K562 (cell line): ENCODE results near the gene KCP. TPM values are rescaled to one million over a fixed set of nuclear protein-coding genes. Genes with fewer than 3 reads are reported as not detected.

Experiments used
- ATAC-seq: fragments of 200-7000 bp; cut with Tn5 transposase; 3 replicates; pipeline ENCODE4 v1.9.1; 2020; ENCODE audit warnings: moderate library complexity
- BruUV-seq: library from RNA; stranded (reverse); fragments of 400-500 nt; replicated peaks from 2 replicates; lab custom pipeline; 2021; lab: Mats Ljungman, UMichigan
- CTCF ChIA-PET: fragments of 300-600 bp; formaldehyde crosslinking; extraction: SDS; loops from one replicate; lab custom pipeline; 2021; ENCODE audit warnings: low intra/inter-chr PET ratio; lab: Yijun Ruan, JAX
- POLR2A ChIA-PET: fragments of 300-600, 350-650 bp; sonication (Branson Sonifier 250); formaldehyde crosslinking; extraction: SDS; loops from one replicate; lab custom pipeline; 2021; ENCODE audit warnings: antibody characterized with exemption, inconsistent platforms; lab: Yijun Ruan, JAX
- DNase-seq, 4 experiments: peaks; one replicate each; pipeline versions ENCODE4 v3.0.0 to v3.0.0-alpha.2; 2011 to 2018; ENCODE audit warnings: low spot score in 3 of 4, mixed read lengths in 3 of 4; ENCODE audit errors: extremely low read depth in 1 of 4
- FAIRE-seq: peaks from 2 replicates; lab custom pipeline; 2011; peaks lifted over from hg19 to GRCh38; lab: Jason Lieb, UNC
- H2AFZ ChIP-seq: 2 replicates; pipeline ENCODE4 v1.6.0; 2011; ENCODE audit warnings: low read depth, low read length, control low read depth, inconsistent platforms
- H3K27ac ChIP-seq: fragments of 200-600 bp; 3 replicates; pipeline ENCODE4 v1.8.0; 2011; ENCODE audit warnings: low read depth, mild to moderate bottlenecking, control low read depth, inconsistent platforms, low read length, moderate library complexity, mixed read lengths; ENCODE audit errors: extremely low read depth
- H3K27me3 ChIP-seq, 2 experiments: fragments of 300-600 bp in 1 of 2; 2 replicates in 1 of 2; 3 replicates in 1 of 2; pipeline versions ENCODE4 v1.6.0 to v1.8.0; 2011; ENCODE audit warnings: inconsistent platforms in 2 of 2, low read length in 2 of 2, mild to moderate bottlenecking in 1 of 2, mixed read lengths in 1 of 2, moderate library complexity in 1 of 2; ENCODE audit not compliant: control insufficient read depth in 2 of 2, insufficient read depth in 2 of 2
- H3K36me3 ChIP-seq: fragments of 300-600 bp; 3 replicates; pipeline ENCODE4 v1.8.0; 2011; ENCODE audit warnings: mild to moderate bottlenecking, low read length, inconsistent platforms; ENCODE audit not compliant: control insufficient read depth, insufficient read depth
- H3K4me1 ChIP-seq, 2 experiments: fragments of 200-600 bp in 1 of 2; replicated peaks in 1 of 2; 2 replicates in 1 of 2; 3 replicates in 1 of 2; pipeline versions ENCODE4 v1.5.1 to v1.8.0; 2011; ENCODE audit warnings: inconsistent platforms in 2 of 2, low read length in 2 of 2, mild to moderate bottlenecking in 1 of 2, mixed read lengths in 1 of 2, moderate library complexity in 1 of 2; ENCODE audit not compliant: control insufficient read depth in 2 of 2, insufficient read depth in 2 of 2
- H3K4me2 ChIP-seq: 2 replicates; pipeline ENCODE4 v1.6.1; 2011; ENCODE audit warnings: low read length, control low read depth, inconsistent platforms, mixed read lengths; ENCODE audit not compliant: insufficient read depth
- H3K4me3 ChIP-seq: fragments of 200-600 bp; sonication (generic), shearing (Covaris generic); 2 replicates; pipeline ENCODE4 v1.5.1; 2016; ENCODE audit warnings: control low read depth, inconsistent platforms
- H3K79me2 ChIP-seq: fragments of 200-600 bp; 3 replicates; pipeline ENCODE4 v1.8.0; 2011; ENCODE audit warnings: low read length, inconsistent platforms; ENCODE audit not compliant: control insufficient read depth, insufficient read depth
- H3K9ac ChIP-seq, 2 experiments: 2 replicates each; pipeline versions ENCODE4 v1.6.0 to v1.6.1; 2011; ENCODE audit warnings: low read depth in 2 of 2, low read length in 2 of 2, control low read depth in 1 of 2, inconsistent platforms in 1 of 2, mild to moderate bottlenecking in 1 of 2, mixed read lengths in 1 of 2; ENCODE audit not compliant: insufficient read depth in 1 of 2
- H3K9me1 ChIP-seq: one replicate; pipeline ENCODE4 v1.6.0; 2011; ENCODE audit warnings: inconsistent platforms, mild to moderate bottlenecking, low read length, moderate library complexity; ENCODE audit not compliant: control insufficient read depth, insufficient read depth
- H3K9me3 ChIP-seq: replicated peaks from 2 replicates; pipeline ENCODE4 v1.5.1; 2011; ENCODE audit warnings: low read depth, low read length, inconsistent platforms; ENCODE audit not compliant: control insufficient read depth, insufficient read depth
- H4K20me1 ChIP-seq: replicated peaks from 2 replicates; pipeline ENCODE4 v1.6.1; 2011; ENCODE audit warnings: low read length, inconsistent platforms, mixed read lengths; ENCODE audit not compliant: control insufficient read depth, insufficient read depth
- BCOR ChIP-seq: fragments of 450-650 bp; IDR thresholded peaks from 2 replicates; pipeline ENCODE4 v1.6.1; 2016
- GTF2F1 ChIP-seq: IDR thresholded peaks from 2 replicates; pipeline ENCODE4 v1.6.1; 2011; ENCODE audit warnings: low read depth, low read length, improper control_type of control experiment
- KLF6 ChIP-seq: fragments of 250-450 bp; sonication (Bioruptor Pico); IDR thresholded peaks from 2 replicates; pipeline ENCODE4 v1.4.0; 2020; ENCODE audit warnings: mild to moderate bottlenecking, moderate library complexity, borderline replicate concordance
- RBM34 ChIP-seq: fragments of 200-400 bp; formaldehyde crosslinking; IDR thresholded peaks from 2 replicates; pipeline ENCODE4 v1.6.1; 2018; ENCODE audit warnings: low read length, borderline replicate concordance; ENCODE audit not compliant: insufficient read depth
- ZNF282 ChIP-seq: sonication (generic); formaldehyde crosslinking; IDR thresholded peaks from 2 replicates; pipeline ENCODE4 v1.8.1; 2023; ENCODE audit warnings: missing genetic modification reagents
- WGBS: fragments of 100-300 bp; shearing (Covaris generic); methylation state at CpG from one replicate; pipeline ENCODE4 v1.1.6; 2016; ENCODE audit warnings: low coverage, mixed read lengths; ENCODE audit not compliant: insufficient coverage; ENCODE audit errors: missing lambda C conversion rate; 5-methylcytosine and 5-hydroxymethylcytosine counted together
- in situ Hi-C: fragments of 300-500 bp; cut with MboI; formaldehyde crosslinking; loops from 4 replicates; pipeline ENCODE4 v1.15.0; 2018; ENCODE audit warnings: inconsistent platforms, mixed read lengths
- intact Hi-C: fragments of 100-400 bp; cut with micrococcal nuclease; formaldehyde crosslinking; loops from 2 replicates; pipeline ENCODE4 v1.14.2; 2022
- polyA plus RNA-seq, 8 experiments: library from polyadenylated mRNA; depleted of rRNA in 4 of 8; stranded (reverse) in 5 of 8; unstranded in 3 of 8; fragments of >200 nt; fragmentation: Nextera tagmentation in 2 of 8; fragmentation: Illumina TruSeq in 1 of 8; extraction: Ambion mirVana in 2 of 8; extraction: Trizol in 1 of 8; gene quantifications; 2 replicates each; pipeline versions ENCODE4 v1.2.1 to v1.2.3, GENCODE V29; 2011 to 2014; ENCODE audit warnings: inconsistent platforms in 1 of 8, missing spikeins in 1 of 8
- total RNA-seq, 7 experiments: library from RNA; depleted of rRNA in 6 of 7; stranded (reverse); fragments of >200 nt in 6 of 7; fragmentation: Illumina TruSeq in 2 of 7; extraction: Trizol in 2 of 7; gene quantifications; 2 replicates each; pipeline versions ENCODE4 v1.2.1 to v1.2.3, GENCODE V29; 2011 to 2021; ENCODE audit warnings: low replicate concordance in 1 of 7

Gene KCP
- total and polyA plus RNA-seq, 9 of the 15 experiments (the other 6 are each of a cell fraction or from before 2014, with no cell fraction given), result 0.06 to 0.17 (median 0.12) TPM; not detected in 3

- peaks cover 65 to 88% of the 10 kb centered on the region in 2 experiments for H3K27me3 ChIP-seq
- ATAC-seq, result no peak
- ChIA-PET CTCF (no interaction called here), POLR2A (interaction anchor here (0.9 to 2.5 kb wide), 4 partner anchors 11 to 119 kb away, joined by 3 to 8 read pairs (median 4); partner anchors contain the start of gene KCP)
- no peaks in the 10 kb centered on the region for H3K36me3 ChIP-seq
- H3K27ac ChIP-seq, result no peak overlapping the region
- no peaks in the 10 kb centered on the region for H3K79me2 ChIP-seq
- no peak for DNase-seq
- no peak overlapping the region for H3K9ac ChIP-seq
- TF ChIP-seq ZNF282 (CRISPR knock-in tag), result no peak
- TF ChIP-seq BCOR, result no peak
- TF ChIP-seq GTF2F1, result no peak
- no peak for TF ChIP-seq KLF6 (CRISPR knock-in tag)
- no peak for TF ChIP-seq RBM34
- no peak for FAIRE-seq
- intact Hi-C loops (no loop called here), in situ Hi-C loops (no loop called here)
- H3K4me1 ChIP-seq, result peaks cover 0 to 10% of the 10 kb centered on the region in 2 experiments; a peak in 1 of 5 replicates
- 0 out of 2 replicates have a peak, but pooled peaks cover 4% of the 10 kb centered on the region for H4K20me1 ChIP-seq
- no TSS peak for BruUV-seq
- H3K9me3 ChIP-seq, result no peaks in the 10 kb centered on the region
- no peak overlapping the region for H2AFZ ChIP-seq
- H3K9me1 ChIP-seq, result no peaks in the 10 kb centered on the region
- H3K4me2 ChIP-seq, result no peak overlapping the region
- no peak overlapping the region for H3K4me3 ChIP-seq
- WGBS, result 14% methylated on average over 4 of the region's 4 CpGs
Observed at GRCh38 chr7:128932862-128933179, 22.3 kb upstream of the KCP start.
